ENCODE data around the gene CARD6.
"Not testable (repeated sequence)": the region's sequence is repeated elsewhere in the genome, so short reads cannot be mapped to it uniquely, and the experiment has no call there.

The CARD6 gene

GRCh38 chr5:40869384-40869783 lies 28.2 kb downstream of the CARD6 start:
- DNase-seq (ENCODE audit: low read depth in 1 of 2, low spot score in 1 of 2): no peak

DNA sequence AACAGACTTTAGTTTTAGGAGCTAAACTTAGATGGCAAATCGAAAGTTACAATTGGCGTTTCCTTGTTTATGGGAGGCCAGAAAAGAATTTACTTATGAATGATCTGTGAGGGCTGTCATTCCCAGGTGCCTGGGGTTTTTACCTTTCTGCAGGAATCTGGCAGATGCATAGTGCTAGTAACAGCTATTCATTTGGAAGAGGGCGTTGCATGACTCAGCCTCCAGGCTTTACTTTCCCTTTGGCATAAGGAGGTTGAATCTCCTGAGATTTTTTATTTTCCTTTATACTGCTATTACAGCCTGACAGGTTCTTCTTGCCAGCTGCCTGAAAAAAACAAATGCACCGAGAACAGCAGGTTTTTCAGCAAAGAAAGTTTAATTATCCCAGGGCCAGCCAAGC lies 30.0 kb downstream of the CARD6 start:
- no peak for DNase-seq (ENCODE audit: low read depth in 1 of 2, low spot score in 1 of 2)

- DNase-seq (ENCODE audit: low read depth in 1 of 2, low spot score in 1 of 2): not testable (repeated sequence)
Measured at GRCh38 chr5:40872253-40872652, 31.1 kb downstream of the CARD6 start.

GRCh38 chr5:40873286-40873880 lies 32.2 kb downstream of the CARD6 start:
- DNase-seq (ENCODE audit: low read depth in 1 of 2, low spot score in 1 of 2): no peak

DNA sequence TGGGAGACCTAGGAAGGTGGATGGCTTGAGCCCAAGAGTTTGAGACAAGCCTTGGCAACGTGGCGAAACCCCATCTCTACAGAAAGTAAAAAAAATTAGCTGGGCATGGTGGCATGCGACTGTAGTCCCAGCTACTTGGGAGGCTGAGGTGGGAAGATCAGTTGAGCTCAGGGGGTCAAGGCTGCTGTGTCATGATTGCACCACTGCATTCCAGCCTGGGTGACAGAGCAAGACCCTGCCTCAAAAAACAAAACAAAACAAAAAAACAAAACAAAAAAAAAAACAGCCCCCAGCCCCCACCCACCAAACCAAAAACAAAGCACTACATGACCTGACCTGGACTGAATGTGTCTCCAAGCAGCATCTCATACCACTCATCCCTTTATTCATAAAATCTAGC lies 34.8 kb downstream of the CARD6 start:
- no peak for DNase-seq (ENCODE audit: low read depth in 1 of 2, low spot score in 1 of 2)

- DNase-seq (ENCODE audit: low read depth in 1 of 2, low spot score in 1 of 2): no peak
Measured at GRCh38 chr5:40877371-40877988, 36.3 kb downstream of the CARD6 start.

DNA sequence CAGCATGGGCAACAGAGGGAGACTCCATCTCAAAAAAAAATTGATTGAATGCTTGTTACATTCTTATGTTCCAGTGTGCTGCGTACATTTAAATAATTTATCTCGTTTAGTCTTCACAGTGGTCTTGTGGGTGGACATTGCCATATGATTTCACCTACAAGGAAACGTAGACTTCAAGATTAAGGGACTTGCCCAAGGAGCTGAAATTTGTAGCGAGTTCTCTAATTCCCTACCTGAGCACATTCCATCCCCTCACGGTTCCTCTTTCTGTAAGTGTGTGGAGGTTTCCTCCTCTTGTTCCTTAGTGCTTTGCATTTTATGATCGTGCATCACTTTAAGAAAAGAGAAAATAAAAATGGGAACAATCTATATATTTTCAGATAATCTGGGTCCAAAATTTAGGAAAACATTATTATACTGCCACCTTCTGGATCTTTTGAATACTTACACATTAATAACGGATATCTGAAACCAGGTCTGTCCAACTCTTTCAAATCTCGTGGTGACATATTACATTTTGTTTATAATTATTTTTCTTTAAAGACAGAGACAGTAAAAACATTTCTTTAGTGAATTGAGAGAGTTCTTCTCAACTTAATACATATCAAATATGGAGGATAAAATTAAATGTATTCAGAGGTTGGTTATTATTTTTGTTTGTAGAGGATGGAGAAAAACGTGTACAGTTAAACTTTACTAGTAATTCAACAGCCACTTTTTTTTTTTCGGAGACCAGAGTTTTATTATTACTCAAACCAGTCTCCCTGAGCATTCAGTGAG lies 38.2 kb downstream of the CARD6 start:
- DNase-seq (ENCODE audit: low read depth in 1 of 2, low spot score in 1 of 2): no peak

- DNase-seq (ENCODE audit: low read depth in 1 of 2, low spot score in 1 of 2): no peak
Measured at GRCh38 chr5:40882291-40882690, 41.1 kb downstream of the CARD6 start.

- DNase-seq (ENCODE audit: low read depth in 1 of 2, low spot score in 1 of 2): not testable (repeated sequence)
Measured at GRCh38 chr5:40883051-40883450, 41.9 kb downstream of the CARD6 start.

GRCh38 chr5:40895440-40896425 lies 54.6 kb downstream of the CARD6 start:
- not testable (repeated sequence) for DNase-seq (ENCODE audit: low read depth in 1 of 2, low spot score in 1 of 2)

GRCh38 chr5:40904205-40904993 lies 63.2 kb downstream of the CARD6 start:
- no peak for DNase-seq (ENCODE audit: low read depth in 1 of 2, low spot score in 1 of 2)

DNA sequence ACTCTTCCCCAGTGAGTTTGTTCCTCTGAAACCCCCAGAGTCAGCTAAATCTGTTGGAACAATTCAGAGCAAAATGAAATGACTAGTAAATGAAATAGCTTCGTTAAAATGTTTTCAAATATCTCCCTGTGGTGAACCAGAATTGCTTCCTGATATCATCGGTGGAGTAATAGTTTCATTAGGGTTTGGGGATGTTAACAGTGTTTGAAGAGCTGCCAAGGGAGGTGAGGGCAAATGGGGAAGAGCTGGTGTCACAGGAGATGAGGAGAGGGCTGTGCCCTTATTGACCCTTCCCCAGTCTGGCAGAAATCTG lies 63.8 kb downstream of the CARD6 start:
- DNase-seq (ENCODE audit: low read depth in 1 of 2, low spot score in 1 of 2): no peak

DNA sequence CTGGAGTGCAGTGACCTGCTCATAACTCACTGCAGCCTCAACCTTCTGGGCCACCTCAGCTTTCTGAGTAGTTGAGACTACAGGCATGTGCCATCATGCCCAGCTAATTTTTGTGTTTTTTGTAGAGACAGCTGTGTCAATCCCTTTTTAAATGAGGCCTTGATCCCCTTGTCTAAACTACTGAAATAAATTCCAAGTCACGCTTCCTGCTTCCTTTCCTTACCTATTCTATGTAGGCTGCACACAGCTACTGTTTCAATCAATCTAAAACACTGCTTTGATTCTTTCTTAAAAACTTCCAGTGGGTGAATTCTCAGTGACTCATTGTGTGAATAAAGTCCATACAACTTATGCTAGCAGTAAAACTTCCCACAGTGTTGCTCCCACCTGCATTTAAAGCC lies 65.2 kb downstream of the CARD6 start:
- no peak for DNase-seq (ENCODE audit: low read depth in 1 of 2, low spot score in 1 of 2)

DNA sequence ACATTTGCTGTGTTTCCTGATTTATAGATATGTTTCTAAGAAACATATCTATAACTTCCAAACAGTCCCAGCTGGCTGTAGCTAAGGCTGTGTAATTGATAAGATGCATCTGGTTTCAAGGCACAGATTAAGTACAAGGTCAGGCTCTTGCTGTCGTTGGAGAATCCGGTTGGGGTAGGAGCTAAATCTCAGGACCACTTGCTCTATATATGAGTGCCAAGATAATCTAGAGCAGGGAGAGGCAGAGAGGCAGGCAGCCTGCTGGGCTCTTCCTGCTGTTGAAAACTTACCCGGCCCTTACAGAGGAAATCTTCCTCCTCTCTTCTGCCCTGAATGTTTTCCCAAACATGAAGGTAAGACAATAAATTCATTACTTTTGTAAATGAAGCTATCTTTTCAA lies 68.1 kb downstream of the CARD6 start, which contains the start of gene C7:
Gene C7 (plus strand): TSS at position 234 of the 400 bp plus-strand sequence. CDS start 114 bp downstream, at position 348.
- no peak for DNase-seq (ENCODE audit: low read depth in 1 of 2, low spot score in 1 of 2)

DNA sequence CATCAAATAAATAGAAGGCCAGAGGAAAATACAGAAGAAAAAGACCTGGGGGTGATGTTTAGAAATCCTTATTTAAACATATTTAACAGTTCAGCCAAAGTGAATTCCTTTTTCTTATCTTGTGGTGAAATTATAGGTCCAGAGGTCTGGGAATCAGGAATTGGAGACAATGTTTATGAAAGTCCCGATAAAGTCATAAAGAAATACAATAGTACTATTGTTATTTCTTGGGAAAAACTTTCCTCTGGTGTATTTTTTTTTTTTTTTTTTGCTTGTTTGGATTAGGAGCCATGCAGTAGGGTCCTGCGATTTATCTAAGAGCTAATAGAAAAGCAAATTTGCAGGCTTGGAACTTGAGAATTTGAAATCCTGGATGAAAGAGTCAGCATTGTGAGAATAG lies 68.6 kb downstream of the CARD6 start:
- no peak for DNase-seq (ENCODE audit: low read depth in 1 of 2, low spot score in 1 of 2)

Data from activated T-helper 1 cell treated with anti-CD3 and anti-CD28 coated beads, Interleukin-2, amount 50 U/mL, for 16 hours (primary cell).